GM19025 (cell line): ENCODE measurements around the gene ZNHIT1.

Experiments used
- ATAC-seq: cut with Tn5 transposase; IDR thresholded peaks from one replicate; pipeline ENCODE4 v1.9.1; 2021; ENCODE audit warnings: mild to moderate bottlenecking, low read depth, moderate library complexity; ENCODE audit not compliant: unreplicated experiment

The ZNHIT1 gene

GRCh38 chr7:101216001-101216859 lies 1.7 kb upstream of the ZNHIT1 start:
- no peak for ATAC-seq

- ATAC-seq: peak; percentile 6
These were observed 1.0 kb upstream of the ZNHIT1 start for GRCh38 chr7:101216860-101217387.

- ATAC-seq: peak; percentile 7
These were observed 516 bp downstream of the ZNHIT1 start for GRCh38 chr7:101218236-101219125.

- no peak for ATAC-seq
These were observed 2.3 kb downstream of the ZNHIT1 start for GRCh38 chr7:101220295-101220694.

- ATAC-seq: no peak
These were observed 4.4 kb downstream of the ZNHIT1 start for GRCh38 chr7:101222275-101222830.

- ATAC-seq: no peak
These were observed 5.6 kb downstream of the ZNHIT1 start for GRCh38 chr7:101223528-101223927.

- ATAC-seq: no peak
These were observed 7.7 kb downstream of the ZNHIT1 start for GRCh38 chr7:101225650-101226049.

GRCh38 chr7:101226721-101227120 lies 8.8 kb downstream of the ZNHIT1 start:
- no peak for ATAC-seq

- ATAC-seq: no peak
These were observed 13.7 kb downstream of the ZNHIT1 start for GRCh38 chr7:101231644-101232043.

GRCh38 chr7:101232141-101232850 lies 14.3 kb downstream of the ZNHIT1 start:
- ATAC-seq: no peak

GRCh38 chr7:101233907-101234547 lies 16.1 kb downstream of the ZNHIT1 start:
- no peak for ATAC-seq

- no peak for ATAC-seq
These were observed 16.7 kb downstream of the ZNHIT1 start for GRCh38 chr7:101234636-101235035.

- ATAC-seq: no peak
These were observed 17.1 kb downstream of the ZNHIT1 start for GRCh38 chr7:101235050-101235449.

GRCh38 chr7:101235522-101235921 lies 17.6 kb downstream of the ZNHIT1 start:
- ATAC-seq: no peak

GRCh38 chr7:101236292-101236835 lies 18.4 kb downstream of the ZNHIT1 start:
- no peak for ATAC-seq

GRCh38 chr7:101237206-101238067 lies 19.5 kb downstream of the ZNHIT1 start, which contains the start of gene CLDN15:
Gene CLDN15 (minus strand): TSS chr7:101237802. CDS start chr7:101237581, 221 bp downstream.
- no peak for ATAC-seq

GRCh38 chr7:101238226-101239182 lies 20.5 kb downstream of the ZNHIT1 start:
- no peak for ATAC-seq
